SK-N-SH (cell line): Measurements from ENCODE around the gene MXRA8. TPM values are rescaled to one million over a fixed set of nuclear protein-coding genes. Genes with fewer than 3 reads are reported as not detected.

Experiments used
- CTCF ChIA-PET: fragments of 300-600, 350-600 bp; formaldehyde crosslinking; extraction: SDS; loops from one replicate; lab custom pipeline; 2021; lab: Yijun Ruan, JAX
- POLR2A ChIA-PET: fragments of 350-600 bp; sonication (Branson Sonifier 250); formaldehyde crosslinking; extraction: SDS; loops from one replicate; lab custom pipeline; 2020; ENCODE audit warnings: antibody characterized with exemption, inconsistent platforms; lab: Yijun Ruan, JAX
- DNase-seq: peaks from one replicate; pipeline ENCODE4 v3.0.0; 2012
- H2AFZ ChIP-seq: fragments of 200-600 bp; sonication (generic); 2 replicates; pipeline ENCODE4 v1.8.1; 2016; ENCODE audit warnings: antibody characterized with exemption, mild to moderate bottlenecking, low read depth
- H3F3A ChIP-seq: fragments of 200-600 bp; sonication (generic); replicated peaks from 2 replicates; pipeline ENCODE3; 2016; ENCODE audit warnings: antibody characterized with exemption, mild to moderate bottlenecking; ENCODE audit not compliant: insufficient read depth
- H3K27ac ChIP-seq, 2 experiments: fragments of 200-500 bp in 1 of 2; fragments of 200-600 bp in 1 of 2; sonication (Bioruptor generic) in 1 of 2; sonication (generic), shearing (Covaris generic) in 1 of 2; 2 replicates each; pipeline versions ENCODE4 v1.5.1 to v1.6.1; 2014 to 2016; ENCODE audit warnings: low read depth in 2 of 2, inconsistent platforms in 1 of 2, low read length in 1 of 2, mild to moderate bottlenecking in 1 of 2, mixed read lengths in 1 of 2
- H3K27me3 ChIP-seq: fragments of 200-600 bp; sonication (generic), shearing (Covaris generic); 2 replicates; pipeline ENCODE4 v1.6.1; 2016; ENCODE audit warnings: mixed run types; ENCODE audit not compliant: insufficient read depth
- H3K36me3 ChIP-seq, 2 experiments: fragments of 200-500 bp in 1 of 2; fragments of 200-600 bp in 1 of 2; sonication (Bioruptor generic) in 1 of 2; sonication (generic) in 1 of 2; replicated peaks in 1 of 2; 2 replicates each; pipeline versions ENCODE3 to v1.5.1; 2014 to 2016; ENCODE audit warnings: low read length in 1 of 2, mild to moderate bottlenecking in 1 of 2; ENCODE audit not compliant: insufficient read depth in 2 of 2, control insufficient read depth in 1 of 2
- H3K4me1 ChIP-seq, 2 experiments: fragments of 200-500 bp in 1 of 2; fragments of 200-600 bp in 1 of 2; sonication (Bioruptor generic) in 1 of 2; sonication (generic), shearing (Covaris generic) in 1 of 2; 2 replicates each; pipeline versions ENCODE4 v1.5.1 to v1.6.1; 2014 to 2016; ENCODE audit warnings: low read depth in 1 of 2, low read length in 1 of 2, mixed run types in 1 of 2; ENCODE audit not compliant: insufficient read depth in 2 of 2, control insufficient read depth in 1 of 2
- H3K4me2 ChIP-seq: fragments of 200-600 bp; sonication (generic), shearing (Covaris generic); 2 replicates; pipeline ENCODE4 v1.6.1; 2017; ENCODE audit warnings: mixed run types
- H3K4me3 ChIP-seq, 2 experiments: fragments of 200-500 bp in 1 of 2; fragments of 200-600 bp in 1 of 2; sonication (Bioruptor generic) in 1 of 2; sonication (generic), shearing (Covaris generic) in 1 of 2; 2 replicates each; pipeline versions ENCODE4 v1.5.1 to v1.8.1; 2014 to 2016; ENCODE audit warnings: low read depth in 2 of 2, inconsistent platforms in 1 of 2, low read length in 1 of 2, mild to moderate bottlenecking in 1 of 2, mixed read lengths in 1 of 2, moderate library complexity in 1 of 2
- H3K79me2 ChIP-seq: fragments of 200-600 bp; sonication (generic); 2 replicates; pipeline ENCODE4 v1.8.1; 2017; ENCODE audit warnings: mild to moderate bottlenecking; ENCODE audit not compliant: insufficient read depth
- H3K9ac ChIP-seq: fragments of 200-600 bp; sonication (generic); 2 replicates; pipeline ENCODE4 v1.6.1; 2017; ENCODE audit warnings: mixed run types
- H3K9me2 ChIP-seq: fragments of 200-600 bp; sonication (generic); 2 replicates; pipeline ENCODE4 v1.6.1; 2017; ENCODE audit warnings: mixed run types
- H3K9me3 ChIP-seq: fragments of 200-600 bp; sonication (generic); 2 replicates; pipeline ENCODE4 v1.6.1; 2017; ENCODE audit warnings: mixed run types, mild to moderate bottlenecking, moderate library complexity
- H4K20me1 ChIP-seq: fragments of 200-600 bp; sonication (generic); 2 replicates; pipeline ENCODE4 v1.6.1; 2017; ENCODE audit warnings: mild to moderate bottlenecking, mixed run types; ENCODE audit not compliant: insufficient read depth
- EP300 ChIP-seq, 2 experiments: IDR thresholded peaks; 2 replicates each; pipeline versions ENCODE4 v1.4.0 to v1.6.1; 2012; ENCODE audit warnings: borderline replicate concordance in 1 of 2, low read depth in 1 of 2, low read length in 1 of 2
- GABPA ChIP-seq: IDR thresholded peaks from 2 replicates; pipeline ENCODE4 v1.4.0; 2012; ENCODE audit warnings: low read depth, mild to moderate bottlenecking
- GATA2 ChIP-seq: sonication (generic); formaldehyde crosslinking; IDR thresholded peaks from 2 replicates; pipeline ENCODE4 v1.5.0; 2020; ENCODE audit warnings: mild to moderate bottlenecking, missing genetic modification reagents
- MXI1 ChIP-seq: IDR thresholded peaks from 2 replicates; pipeline ENCODE4 v1.6.1; 2012; ENCODE audit warnings: mild to moderate bottlenecking, low read depth, low read length, improper control_type of control experiment
- RFX5 ChIP-seq: IDR thresholded peaks from 2 replicates; pipeline ENCODE4 v1.6.1; 2012; ENCODE audit warnings: mild to moderate bottlenecking, improper control_type of control experiment, low read length
- RXRA ChIP-seq: IDR thresholded peaks from 2 replicates; pipeline ENCODE4 v1.4.0; 2012; ENCODE audit warnings: low read depth, mild to moderate bottlenecking, borderline replicate concordance
- SMC3 ChIP-seq: IDR thresholded peaks from 2 replicates; pipeline ENCODE4 v1.6.1; 2012; ENCODE audit warnings: low read depth, low read length, improper control_type of control experiment
- TAF1 ChIP-seq: IDR thresholded peaks from 2 replicates; pipeline ENCODE4 v1.6.1; 2012; ENCODE audit warnings: low read depth, mild to moderate bottlenecking, low read length, moderate library complexity, borderline replicate concordance
- TEAD4 ChIP-seq: IDR thresholded peaks from 2 replicates; pipeline ENCODE4 v1.4.0; 2012; ENCODE audit warnings: mild to moderate bottlenecking, borderline replicate concordance; ENCODE audit not compliant: insufficient read depth
- WGBS: methylation state at CpG from one replicate; pipeline ENCODE4 v1.1.6; 2017; ENCODE audit warnings: low lambda C conversion rate; 5-methylcytosine and 5-hydroxymethylcytosine counted together
- polyA plus RNA-seq, 3 experiments: library from polyadenylated mRNA; depleted of rRNA; stranded (reverse); fragments of >200 nt; gene quantifications; 2 replicates each; pipeline ENCODE4 v1.2.3, GENCODE V29; 2012
- TF ChIP-seq, protein P1 (sequence below): fragments of 200-600 bp; sonication (generic); IDR thresholded peaks from 2 replicates; pipeline ENCODE4 v1.6.1; 2017; ENCODE audit warnings: antibody characterized with exemption, mild to moderate bottlenecking, moderate library complexity
- TF ChIP-seq, protein P2 (sequence below): IDR thresholded peaks from 2 replicates; pipeline ENCODE4 v1.4.0; 2012; ENCODE audit warnings: low read depth

MXRA8 gene
- polyA plus RNA-seq, 1 of the 3 experiments (the other 2 are of a cell fraction), result 2.5 TPM

DNA sequence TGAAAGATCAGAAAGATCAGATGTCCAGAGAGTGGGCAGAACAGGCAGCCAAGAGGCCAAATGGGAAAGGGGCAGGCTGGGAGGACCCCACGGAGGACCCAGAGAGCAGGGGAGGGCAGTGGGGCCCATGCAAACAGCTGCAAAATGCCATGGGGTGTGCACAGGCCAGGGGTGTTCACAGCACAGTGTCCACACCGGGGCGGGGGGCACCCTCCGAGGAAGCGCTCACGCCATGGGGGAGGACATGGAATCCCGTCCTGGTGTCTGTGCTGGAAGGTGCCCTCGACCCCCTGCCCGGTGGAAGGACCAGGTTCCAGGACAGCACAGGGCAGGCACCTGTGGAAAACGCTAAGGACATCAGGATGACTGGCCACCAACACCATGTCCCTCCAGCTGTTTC is 35.4 kb downstream of the MXRA8 start:
- H3K4me2 ChIP-seq, result peak overlapping the region; percentile 50
- H2AFZ ChIP-seq, result no peak overlapping the region
- H3K9me3 ChIP-seq, result no peaks in the 10 kb centered on the region
- peaks cover 0 to 33% of the 10 kb centered on the region in 2 experiments for H3K36me3 ChIP-seq
- no peaks in the 10 kb centered on the region for H3K27me3 ChIP-seq
- peaks cover 3 to 24% of the 10 kb centered on the region in 2 experiments; a peak in 2 of 4 replicates for H3K4me1 ChIP-seq
- H3F3A ChIP-seq, result peaks cover 9% of the 10 kb centered on the region
- H3K27ac ChIP-seq, result no peak overlapping the region
- peaks cover 49% of the 10 kb centered on the region for H4K20me1 ChIP-seq
- H3K4me3 ChIP-seq, result no peak overlapping the region
- ChIA-PET POLR2A (no interaction called here), CTCF (no interaction called here)
- no peak for DNase-seq
- no peaks in the 10 kb centered on the region for H3K9me2 ChIP-seq
- 71% methylated on average over 5 of the region's 10 CpGs for WGBS
- TF ChIP-seq RFX5 (no peak), RXRA (no peak), EP300 (IDR thresholded peaks at IDR 0.05; ENCODE audit: borderline replicate concordance in 1 of 2, low read depth in 1 of 2, low read length in 1 of 2) (no peak), TAF1 (no peak)
- H3K79me2 ChIP-seq, result peaks cover 75% of the 10 kb centered on the region
- H3K9ac ChIP-seq, result no peak overlapping the region

DNA sequence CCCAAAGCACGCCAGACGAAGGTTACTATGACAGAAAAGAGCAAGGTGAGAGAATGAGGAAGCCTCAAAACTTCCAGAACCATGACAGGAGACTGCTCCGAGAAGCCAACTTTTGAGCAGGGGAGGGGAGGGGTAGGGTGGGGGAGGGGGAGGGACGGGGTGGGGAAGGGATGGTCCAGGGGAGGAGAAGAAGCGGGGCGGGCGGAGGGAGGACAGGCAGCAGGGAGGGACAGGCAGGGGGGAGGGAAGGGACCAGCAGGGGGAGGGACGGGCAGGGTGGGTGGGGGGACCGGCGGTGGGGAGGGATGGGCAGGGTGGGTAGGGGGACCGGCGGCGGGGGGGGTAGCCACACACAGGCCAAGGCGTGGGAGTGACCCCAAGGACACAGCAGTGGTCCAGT is 35.9 kb downstream of the MXRA8 start:
- WGBS, result 82% methylated on average over 13 of the region's 14 CpGs
- Histone ChIP-seq H3K27me3 (no peaks in the 10 kb centered on the region), H3K4me3 (no peak overlapping the region), H3K4me1 (peaks cover 4 to 24% of the 10 kb centered on the region in 2 experiments; a peak in 2 of 4 replicates), H3K9me3 (no peaks in the 10 kb centered on the region), H3K9ac (no peak overlapping the region), H3K4me2 (no peak overlapping the region), H3K79me2 (peaks cover 80% of the 10 kb centered on the region), H3K27ac (no peak overlapping the region), H3K36me3 (peaks cover 2 to 36% of the 10 kb centered on the region in 2 experiments), H4K20me1 (peaks cover 54% of the 10 kb centered on the region), H3F3A (peaks cover 12% of the 10 kb centered on the region), H2AFZ (no peak overlapping the region), H3K9me2 (no peaks in the 10 kb centered on the region)
- TF ChIP-seq RXRA (no peak), MXI1 (no peak), TEAD4 (no peak), GABPA (no peak), GATA2 (CRISPR knock-in tag) (no peak), SMC3 (no peak)
- TF ChIP-seq, protein P1, sequence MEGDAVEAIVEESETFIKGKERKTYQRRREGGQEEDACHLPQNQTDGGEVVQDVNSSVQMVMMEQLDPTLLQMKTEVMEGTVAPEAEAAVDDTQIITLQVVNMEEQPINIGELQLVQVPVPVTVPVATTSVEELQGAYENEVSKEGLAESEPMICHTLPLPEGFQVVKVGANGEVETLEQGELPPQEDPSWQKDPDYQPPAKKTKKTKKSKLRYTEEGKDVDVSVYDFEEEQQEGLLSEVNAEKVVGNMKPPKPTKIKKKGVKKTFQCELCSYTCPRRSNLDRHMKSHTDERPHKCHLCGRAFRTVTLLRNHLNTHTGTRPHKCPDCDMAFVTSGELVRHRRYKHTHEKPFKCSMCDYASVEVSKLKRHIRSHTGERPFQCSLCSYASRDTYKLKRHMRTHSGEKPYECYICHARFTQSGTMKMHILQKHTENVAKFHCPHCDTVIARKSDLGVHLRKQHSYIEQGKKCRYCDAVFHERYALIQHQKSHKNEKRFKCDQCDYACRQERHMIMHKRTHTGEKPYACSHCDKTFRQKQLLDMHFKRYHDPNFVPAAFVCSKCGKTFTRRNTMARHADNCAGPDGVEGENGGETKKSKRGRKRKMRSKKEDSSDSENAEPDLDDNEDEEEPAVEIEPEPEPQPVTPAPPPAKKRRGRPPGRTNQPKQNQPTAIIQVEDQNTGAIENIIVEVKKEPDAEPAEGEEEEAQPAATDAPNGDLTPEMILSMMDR, result no peak
- TF ChIP-seq, protein P2, sequence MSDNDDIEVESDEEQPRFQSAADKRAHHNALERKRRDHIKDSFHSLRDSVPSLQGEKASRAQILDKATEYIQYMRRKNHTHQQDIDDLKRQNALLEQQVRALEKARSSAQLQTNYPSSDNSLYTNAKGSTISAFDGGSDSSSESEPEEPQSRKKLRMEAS, result no peak
- ChIA-PET CTCF (no interaction called here), POLR2A (no interaction called here)
- no peak for DNase-seq
